MM.1S (cell line): ENCODE data around the gene DCLK1.

ENCODE experiments used
- CTCF ChIP-seq: fragments of 300-600 bp; sonication (generic); IDR thresholded peaks from 2 replicates; pipeline ENCODE4 v1.5.1; 2016; ENCODE audit warnings: antibody characterized with exemption, low read length, mixed read lengths
- EZH2 ChIP-seq: fragments of 300-600 bp; sonication (generic); optimal IDR thresholded peaks from 2 replicates; pipeline ENCODE3; 2017; ENCODE audit warnings: low read depth, mild to moderate bottlenecking, antibody characterized with exemption, low read length, mixed read lengths
- EZH2phosphoT487 ChIP-seq: fragments of 300-600 bp; sonication (generic); IDR thresholded peaks from 2 replicates; pipeline ENCODE4 v1.6.1; 2018; ENCODE audit warnings: antibody characterized with exemption, low read length

- no peak for TF ChIP-seq CTCF
- TF ChIP-seq EZH2 = no peak
- no peak for TF ChIP-seq EZH2phosphoT487
Measured at GRCh38 chr13:35850569-35850968, 280.6 kb downstream of the DCLK1 start.
